Ammon's horn (tissue), 1 donor: ENCODE data around the gene TOR1B.

Source experiments
- DNase-seq: peaks from one replicate; pipeline ENCODE4 v3.0.0-alpha.2; 2016; ENCODE audit warnings: low spot score

The TOR1B gene

GRCh38 chr9:129814432-129815223, 11.6 kb downstream of the TOR1B start:
- no peak for DNase-seq

- no peak for DNase-seq
These were observed 12.3 kb downstream of the TOR1B start for GRCh38 chr9:129815278-129815677.

- DNase-seq: no peak
These were observed 13.8 kb downstream of the TOR1B start for GRCh38 chr9:129816501-129817435.

GRCh38 chr9:129822898-129823541, 20.0 kb downstream of the TOR1B start:
- no peak for DNase-seq

GRCh38 chr9:129823542-129823934, 20.6 kb downstream of the TOR1B start:
- no peak for DNase-seq

- peak; percentile 95 for DNase-seq
These were observed 21.1 kb downstream of the TOR1B start, which contains the start of gene TOR1A for GRCh38 chr9:129823935-129824601. TOR1A (minus strand) TSS chr9:129824136; CDS start chr9:129824085, 51 bp downstream.

GRCh38 chr9:129826344-129826743, 23.4 kb downstream of the TOR1B start:
- DNase-seq: no peak

- DNase-seq: no peak
These were observed 23.8 kb downstream of the TOR1B start for GRCh38 chr9:129826759-129827158.

GRCh38 chr9:129828051-129828450, 25.1 kb downstream of the TOR1B start:
- DNase-seq: no peak

GRCh38 chr9:129828969-129829368, 26.0 kb downstream of the TOR1B start:
- DNase-seq: no peak

- no peak for DNase-seq
These were observed 30.0 kb downstream of the TOR1B start for GRCh38 chr9:129832982-129833381.

GRCh38 chr9:129834489-129835127, 31.6 kb downstream of the TOR1B start:
- no peak for DNase-seq

GRCh38 chr9:129835128-129835859, 32.3 kb downstream of the TOR1B start, which contains the start of the genes C9orf78 and USP20:
C9orf78 (minus strand) TSS chr9:129835275; CDS start chr9:129835221, 54 bp downstream.
USP20 (plus strand) TSS chr9:129835458; CDS start chr9:129852556, 17,098 bp downstream.
- peak; percentile 99 for DNase-seq

- no peak for DNase-seq
These were observed 32.9 kb downstream of the TOR1B start for GRCh38 chr9:129835860-129836223.

- no peak for DNase-seq
These were observed 33.5 kb downstream of the TOR1B start for GRCh38 chr9:129836311-129837007.

GRCh38 chr9:129838707-129839259, 35.8 kb downstream of the TOR1B start:
- no peak for DNase-seq

- no peak for DNase-seq
These were observed 36.5 kb downstream of the TOR1B start for GRCh38 chr9:129839324-129840023.

GRCh38 chr9:129840034-129840433, 37.0 kb downstream of the TOR1B start:
- no peak for DNase-seq

GRCh38 chr9:129841071-129841470, 38.1 kb downstream of the TOR1B start:
- DNase-seq: no peak
